ENCODE results near the gene FASTKD3. TPM values are rescaled to one million over a fixed set of nuclear protein-coding genes. Genes with fewer than 3 reads are reported as not detected.

FASTKD3 gene
- total RNA-seq, 1 experiment from 2014 or later: 20.6 TPM

DNA sequence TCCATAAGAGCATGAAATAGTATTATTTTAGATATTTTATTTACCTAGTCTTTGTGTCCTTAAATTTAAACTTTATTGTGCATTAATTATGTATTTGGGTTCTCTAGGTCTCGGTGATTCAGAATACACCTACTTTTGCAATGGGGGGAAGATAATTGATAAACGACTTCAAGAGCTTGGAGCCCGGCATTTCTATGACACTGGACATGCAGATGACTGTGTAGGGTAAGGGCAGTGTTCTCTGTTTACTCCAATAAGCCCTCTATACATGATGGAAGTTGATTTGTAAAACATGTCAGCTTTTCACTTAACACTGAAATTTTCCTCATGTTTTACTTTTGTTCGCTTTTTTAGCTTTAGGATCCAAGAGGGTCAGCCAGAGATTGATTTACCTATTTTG lies 6.3 kb upstream of the FASTKD3 start:
- peaks cover 35% of the 10 kb centered on the region for H4K20me1 ChIP-seq (ENCODE audit: insufficient read depth)
- peaks cover 7% of the 10 kb centered on the region for H3K4me1 ChIP-seq (replicated peaks; ENCODE audit: insufficient read depth)
- TF ChIP-seq, protein P1, sequence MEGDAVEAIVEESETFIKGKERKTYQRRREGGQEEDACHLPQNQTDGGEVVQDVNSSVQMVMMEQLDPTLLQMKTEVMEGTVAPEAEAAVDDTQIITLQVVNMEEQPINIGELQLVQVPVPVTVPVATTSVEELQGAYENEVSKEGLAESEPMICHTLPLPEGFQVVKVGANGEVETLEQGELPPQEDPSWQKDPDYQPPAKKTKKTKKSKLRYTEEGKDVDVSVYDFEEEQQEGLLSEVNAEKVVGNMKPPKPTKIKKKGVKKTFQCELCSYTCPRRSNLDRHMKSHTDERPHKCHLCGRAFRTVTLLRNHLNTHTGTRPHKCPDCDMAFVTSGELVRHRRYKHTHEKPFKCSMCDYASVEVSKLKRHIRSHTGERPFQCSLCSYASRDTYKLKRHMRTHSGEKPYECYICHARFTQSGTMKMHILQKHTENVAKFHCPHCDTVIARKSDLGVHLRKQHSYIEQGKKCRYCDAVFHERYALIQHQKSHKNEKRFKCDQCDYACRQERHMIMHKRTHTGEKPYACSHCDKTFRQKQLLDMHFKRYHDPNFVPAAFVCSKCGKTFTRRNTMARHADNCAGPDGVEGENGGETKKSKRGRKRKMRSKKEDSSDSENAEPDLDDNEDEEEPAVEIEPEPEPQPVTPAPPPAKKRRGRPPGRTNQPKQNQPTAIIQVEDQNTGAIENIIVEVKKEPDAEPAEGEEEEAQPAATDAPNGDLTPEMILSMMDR (conservative IDR thresholded peaks at IDR 0.05): no peak
- TF ChIP-seq EZH2 (IDR thresholded peaks at IDR 0.05; ENCODE audit: low read depth): no peak
- H3K27ac ChIP-seq: no peak overlapping the region
- no peaks in the 10 kb centered on the region for H3K27me3 ChIP-seq (ENCODE audit: insufficient read depth, low read depth)
- H3K36me3 ChIP-seq (ENCODE audit: low read depth): peaks cover 41% of the 10 kb centered on the region
- no peaks in the 10 kb centered on the region for H3F3A ChIP-seq (ENCODE audit: insufficient read depth, low read depth)
- H3K4me3 ChIP-seq: no peak overlapping the region
- BruUV-seq (replicated peaks): no TSS peak
- H3K4me2 ChIP-seq: no peak overlapping the region
- CTCF ChIA-PET: no interaction called here
- peaks cover 47% of the 10 kb centered on the region for H3K79me2 ChIP-seq (ENCODE audit: low read depth)
- no peak overlapping the region for H2AFZ ChIP-seq
- intact Hi-C loops (cut with micrococcal nuclease; ENCODE audit: unreplicated experiment): no loop called here
- H3K9me2 ChIP-seq (ENCODE audit: insufficient read depth): no peaks in the 10 kb centered on the region
- DNase-seq: no peak
- no peaks in the 10 kb centered on the region for H3K9me3 ChIP-seq (ENCODE audit: insufficient read depth, low read depth)
- POLR2A ChIA-PET (ENCODE audit: unreplicated experiment): no interaction called here

DNA sequence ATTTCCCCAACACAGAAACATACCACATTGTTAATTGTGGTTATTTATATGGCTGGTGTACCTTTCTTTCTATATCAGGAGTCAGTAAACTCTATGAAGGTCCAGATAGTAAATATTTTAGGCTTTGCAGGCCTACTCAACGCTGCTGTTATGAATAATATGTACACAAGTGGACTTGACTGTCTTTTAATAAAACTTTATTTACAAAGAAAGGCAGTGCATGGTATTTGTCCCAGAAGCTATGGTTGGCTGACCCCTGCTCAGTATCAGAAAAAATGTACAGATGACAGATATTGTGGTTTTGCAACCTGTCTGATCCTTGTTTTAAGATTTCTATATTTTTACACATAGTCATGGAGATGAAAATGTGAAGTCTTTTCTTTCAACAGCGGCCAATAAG lies 5.8 kb upstream of the FASTKD3 start:
- intact Hi-C loops (cut with micrococcal nuclease; ENCODE audit: unreplicated experiment): no loop called here
- Histone ChIP-seq H3F3A (ENCODE audit: insufficient read depth, low read depth) (no peaks in the 10 kb centered on the region), H3K4me1 (replicated peaks; ENCODE audit: insufficient read depth) (peaks cover 9% of the 10 kb centered on the region), H3K4me3 (no peak overlapping the region), H3K79me2 (ENCODE audit: low read depth) (peaks cover 52% of the 10 kb centered on the region), H3K9me3 (ENCODE audit: insufficient read depth, low read depth) (no peaks in the 10 kb centered on the region), H3K27me3 (ENCODE audit: insufficient read depth, low read depth) (no peaks in the 10 kb centered on the region), H3K4me2 (no peak overlapping the region), H2AFZ (no peak overlapping the region), H3K27ac (no peak overlapping the region), H3K9me2 (ENCODE audit: insufficient read depth) (no peaks in the 10 kb centered on the region), H3K36me3 (ENCODE audit: low read depth) (peaks cover 41% of the 10 kb centered on the region), H4K20me1 (ENCODE audit: insufficient read depth) (peaks cover 40% of the 10 kb centered on the region)
- ChIA-PET POLR2A (ENCODE audit: unreplicated experiment) (no interaction called here), CTCF (interaction anchor here (0.6 kb wide), 1 partner anchor 13 kb away, joined by 3 read pairs; no protein-coding TSS in a partner anchor)
- no peak for TF ChIP-seq EZH2 (IDR thresholded peaks at IDR 0.05; ENCODE audit: low read depth)
- TF ChIP-seq, protein P1 (conservative IDR thresholded peaks at IDR 0.05): no peak
- no TSS peak for BruUV-seq (replicated peaks)
- no peak for DNase-seq

DNA sequence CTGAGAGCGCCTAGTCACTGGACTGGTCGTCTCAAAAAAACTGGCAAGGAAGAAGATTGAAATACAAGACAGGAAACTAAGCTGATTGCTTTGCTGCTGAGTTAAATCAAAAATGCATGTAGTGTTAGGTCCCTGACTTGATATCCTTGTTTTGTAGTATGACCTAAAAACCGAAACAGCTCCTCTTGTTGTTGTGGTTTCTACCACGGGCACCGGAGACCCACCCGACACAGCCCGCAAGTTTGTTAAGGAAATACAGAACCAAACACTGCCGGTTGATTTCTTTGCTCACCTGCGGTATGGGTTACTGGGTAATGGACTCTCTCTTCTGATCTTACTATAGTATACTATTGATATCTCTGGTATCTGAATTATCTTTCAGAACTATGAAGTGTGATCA lies 4.4 kb upstream of the FASTKD3 start:
- H3F3A ChIP-seq (ENCODE audit: insufficient read depth, low read depth): no peaks in the 10 kb centered on the region
- no peaks in the 10 kb centered on the region for H3K9me3 ChIP-seq (ENCODE audit: insufficient read depth, low read depth)
- TF ChIP-seq EZH2 (IDR thresholded peaks at IDR 0.05; ENCODE audit: low read depth): no peak
- TF ChIP-seq, protein P1 (conservative IDR thresholded peaks at IDR 0.05): no peak
- BruUV-seq (replicated peaks): no TSS peak
- ChIA-PET POLR2A (ENCODE audit: unreplicated experiment) (no interaction called here), CTCF (interaction anchor here (0.7 kb wide), 1 partner anchor 703 kb away, joined by 3 read pairs; no protein-coding TSS in a partner anchor)
- no peak overlapping the region for H2AFZ ChIP-seq
- peaks cover 33% of the 10 kb centered on the region for H3K36me3 ChIP-seq (ENCODE audit: low read depth)
- H3K9me2 ChIP-seq (ENCODE audit: insufficient read depth): no peaks in the 10 kb centered on the region
- DNase-seq: no peak
- H3K27me3 ChIP-seq (ENCODE audit: insufficient read depth, low read depth): no peaks in the 10 kb centered on the region
- H3K4me2 ChIP-seq: no peak overlapping the region
- intact Hi-C loops (cut with micrococcal nuclease; ENCODE audit: unreplicated experiment): no loop called here
- H3K79me2 ChIP-seq (ENCODE audit: low read depth): peaks cover 63% of the 10 kb centered on the region
- H3K4me3 ChIP-seq: no peak overlapping the region
- no peak overlapping the region for H3K27ac ChIP-seq
- peaks cover 40% of the 10 kb centered on the region for H4K20me1 ChIP-seq (ENCODE audit: insufficient read depth)
- peaks cover 9% of the 10 kb centered on the region for H3K4me1 ChIP-seq (replicated peaks; ENCODE audit: insufficient read depth)

Measured in PC-9 (cell line).